Skin epidermis (tissue), 12 donors: ENCODE data around the gene SDE2.
"Not testable (repeated sequence)": the region's sequence is repeated elsewhere in the genome, so short reads cannot be mapped to it uniquely, and the experiment has no call there.

ENCODE experiments used
- H3K27ac ChIP-seq, 21 experiments: fragments of 200-600 bp; sonication (generic) in 11 of 21; one replicate each; pipeline ENCODE4 v1.5.0; 2020; ENCODE audit warnings: mild to moderate bottlenecking in 3 of 21, inconsistent platforms in 2 of 21, moderate library complexity in 2 of 21
- H3K4me3 ChIP-seq, 7 experiments: fragments of 200-600 bp; sonication (generic) in 2 of 7; one replicate each; pipeline ENCODE4 v1.5.0; 2020; ENCODE audit warnings: inconsistent platforms in 2 of 7, mild to moderate bottlenecking in 2 of 7, moderate library complexity in 1 of 7

The SDE2 gene

DNA sequence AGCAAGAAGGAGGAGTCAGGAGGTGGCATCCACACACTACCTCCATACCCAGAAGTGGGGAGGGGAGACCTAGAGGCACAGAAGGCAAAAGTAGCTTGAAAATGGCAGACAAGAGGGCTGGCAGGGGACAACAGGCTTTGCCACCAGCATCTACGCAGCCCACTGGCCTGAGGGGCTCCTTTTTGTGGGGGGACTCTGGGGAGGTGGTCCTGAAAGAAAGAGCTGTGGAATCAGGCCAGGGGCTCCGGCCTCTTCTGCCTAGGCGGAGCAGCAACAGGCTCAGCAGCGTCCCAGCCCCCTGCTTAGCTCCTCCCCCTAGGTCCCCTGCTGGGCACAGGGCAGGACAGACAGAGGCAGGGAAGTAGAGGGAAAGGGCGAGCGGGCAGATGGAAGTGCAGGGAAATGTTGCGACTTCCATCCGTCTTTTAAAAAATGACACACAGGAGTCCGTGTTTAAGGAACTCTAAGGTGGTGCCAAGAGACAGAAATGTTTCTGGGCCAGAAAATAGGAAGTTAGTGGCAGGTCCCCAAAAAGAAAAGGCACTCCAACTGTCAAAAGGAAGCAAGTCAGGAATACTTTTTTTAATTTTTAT, 48.1 kb downstream of the SDE2 start:
- Histone ChIP-seq H3K27ac (no peak overlapping the region), H3K4me3 (no peak overlapping the region)

DNA sequence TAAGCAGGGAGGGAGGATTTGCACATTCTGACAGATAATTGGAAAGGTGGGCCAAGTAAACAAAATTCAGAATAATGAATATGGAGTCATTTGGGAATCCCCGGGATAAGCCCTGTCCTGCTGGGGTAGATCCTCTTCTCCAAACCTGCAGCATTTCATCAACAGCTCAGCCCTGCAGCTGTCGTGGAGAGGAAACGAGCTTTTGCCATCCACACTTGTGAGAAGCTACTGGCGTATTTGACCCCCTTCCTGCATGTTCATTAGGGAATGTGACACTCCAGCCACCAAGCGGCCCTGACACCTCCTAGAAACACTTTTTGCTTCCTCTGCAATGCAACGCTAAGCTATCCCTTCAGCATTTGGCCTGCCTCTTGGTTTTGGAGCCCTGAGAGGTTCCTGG, 50.1 kb downstream of the SDE2 start:
- Histone ChIP-seq H3K27ac (no peak overlapping the region), H3K4me3 (no peak overlapping the region)

DNA sequence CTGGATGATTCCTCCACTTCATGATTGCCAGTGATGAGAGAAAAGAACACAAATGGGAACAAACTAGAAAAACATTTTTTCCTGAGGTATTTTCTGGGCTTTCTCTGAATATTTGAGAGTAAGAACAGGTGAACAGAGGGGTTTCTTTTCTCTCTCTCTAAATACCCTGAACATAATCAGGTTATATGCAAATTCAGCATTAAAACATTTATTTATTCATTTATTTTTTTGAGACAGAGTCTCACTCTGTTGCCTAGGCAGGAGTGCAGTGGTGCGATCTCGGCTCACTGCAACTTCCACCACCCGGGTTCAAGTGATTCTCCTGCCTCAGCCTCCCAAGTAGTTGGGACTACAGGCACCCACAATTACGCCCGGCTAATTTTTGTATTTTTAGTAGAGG, 52.3 kb downstream of the SDE2 start:
- no peak overlapping the region for H3K27ac ChIP-seq
- H3K4me3 ChIP-seq: no peak overlapping the region

DNA sequence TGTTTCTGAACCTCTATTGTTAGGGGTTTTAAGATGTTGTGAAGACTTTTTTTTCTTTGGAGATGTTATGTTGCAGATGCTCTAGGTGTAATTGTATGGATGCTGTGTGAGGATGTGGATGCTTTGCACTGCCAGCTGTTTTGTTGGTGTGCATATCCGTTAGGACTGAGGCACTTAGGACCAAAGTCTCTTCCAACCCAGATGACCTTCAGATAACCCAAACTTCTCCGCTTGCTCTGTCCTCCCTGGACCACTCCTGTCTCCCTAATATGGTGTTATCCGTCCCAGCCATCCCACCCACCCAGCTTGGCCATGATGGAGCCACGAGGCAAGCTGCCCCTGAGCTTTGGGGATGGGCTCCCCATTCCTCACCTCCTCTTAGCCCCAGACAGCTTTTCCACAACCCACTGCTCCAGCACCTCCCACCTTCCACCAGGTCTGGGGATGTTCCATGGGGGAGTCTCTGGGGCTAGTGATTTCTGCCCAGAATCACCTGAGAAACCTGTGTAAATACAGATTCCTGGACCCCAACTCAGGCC, 53.0 kb downstream of the SDE2 start:
- Histone ChIP-seq H3K4me3 (no peak overlapping the region), H3K27ac (no peak overlapping the region)

DNA sequence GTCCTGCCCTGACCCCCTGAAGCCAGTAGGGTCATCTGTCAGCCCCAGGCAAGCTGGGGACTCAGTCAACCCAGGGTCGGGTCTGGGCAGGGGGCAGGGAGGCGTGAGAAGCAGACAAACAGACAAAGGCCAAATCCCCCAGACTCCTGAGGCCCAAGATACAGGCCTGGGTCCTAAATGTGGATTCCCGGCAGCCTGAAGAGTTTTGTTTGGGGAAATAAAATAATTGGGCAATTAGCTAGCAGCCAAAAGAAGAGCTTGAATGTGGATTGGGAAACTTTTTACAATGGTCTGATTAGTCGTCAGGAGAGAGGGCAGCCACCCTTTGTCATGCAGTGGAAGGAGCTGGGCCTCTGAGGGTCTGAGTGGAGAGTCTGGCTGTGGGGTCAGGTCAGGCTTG, 53.6 kb downstream of the SDE2 start:
- no peak overlapping the region for H3K27ac ChIP-seq
- H3K4me3 ChIP-seq: no peak overlapping the region

DNA sequence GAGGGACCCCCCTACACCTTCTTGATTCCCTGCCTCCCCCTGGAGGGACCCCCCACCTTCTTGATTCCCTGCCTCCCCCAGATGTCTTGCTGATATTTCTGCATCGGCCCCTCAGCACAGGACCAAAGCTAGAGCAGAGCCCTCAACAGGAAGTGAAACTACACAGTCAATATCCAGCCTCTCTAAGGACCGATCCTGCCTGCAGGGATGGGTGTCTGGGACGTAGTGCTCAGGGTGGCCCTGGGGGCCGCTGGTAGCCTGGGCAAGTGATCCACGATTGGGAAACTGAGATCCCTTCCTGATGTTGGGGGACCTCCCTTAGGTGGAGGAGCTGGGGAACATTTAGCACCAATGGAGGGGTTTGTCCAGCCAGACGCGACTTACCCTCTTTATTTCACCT, 54.2 kb downstream of the SDE2 start:
- H3K4me3 ChIP-seq: no peak overlapping the region

DNA sequence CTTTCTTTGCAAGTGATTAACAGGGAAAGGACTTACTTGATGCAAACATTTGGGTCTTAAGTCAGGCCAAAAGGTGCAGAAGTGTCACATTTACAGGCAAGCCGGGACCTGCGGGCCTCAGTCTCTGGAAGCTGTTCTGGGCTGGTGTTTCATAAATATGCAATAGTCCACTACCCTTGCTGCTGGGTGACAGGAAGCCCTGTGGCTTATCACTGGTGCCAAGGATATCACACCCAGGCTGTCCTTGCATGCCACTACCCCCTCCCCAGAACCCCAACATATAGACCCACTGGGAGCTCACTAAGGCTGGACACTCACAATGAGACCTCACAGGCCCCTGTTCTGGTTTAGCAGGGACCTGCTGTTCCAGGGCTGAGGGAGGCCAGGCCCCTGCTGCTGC, 54.8 kb downstream of the SDE2 start:
- no peak overlapping the region for H3K4me3 ChIP-seq
- peak overlapping the region in 1 of 21 experiments; percentile 14 for H3K27ac ChIP-seq

More for the DNA sequence above, 54.2 kb downstream of the SDE2 start:
- H3K27ac ChIP-seq: no peak overlapping the region

DNA sequence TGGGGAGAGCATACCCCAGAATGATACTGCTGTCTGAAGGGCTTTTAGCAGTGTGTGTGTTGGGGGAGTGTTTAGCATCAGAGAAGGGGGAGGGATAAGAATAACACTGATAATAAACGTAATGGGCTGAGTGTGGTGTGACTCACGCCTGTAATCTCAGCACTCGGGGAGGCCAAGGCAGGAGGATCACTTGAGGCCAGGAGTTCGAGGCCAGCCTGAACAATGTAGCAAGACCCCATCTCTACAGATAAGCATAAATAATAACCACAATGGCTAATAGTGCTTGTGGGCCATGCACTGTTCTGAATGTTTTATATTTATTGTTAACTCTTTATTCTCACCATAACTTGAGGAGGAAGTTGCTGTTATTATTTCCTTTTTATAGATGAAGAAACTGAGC, 55.6 kb downstream of the SDE2 start:
- Histone ChIP-seq H3K27ac (no peak overlapping the region), H3K4me3 (no peak overlapping the region)

DNA sequence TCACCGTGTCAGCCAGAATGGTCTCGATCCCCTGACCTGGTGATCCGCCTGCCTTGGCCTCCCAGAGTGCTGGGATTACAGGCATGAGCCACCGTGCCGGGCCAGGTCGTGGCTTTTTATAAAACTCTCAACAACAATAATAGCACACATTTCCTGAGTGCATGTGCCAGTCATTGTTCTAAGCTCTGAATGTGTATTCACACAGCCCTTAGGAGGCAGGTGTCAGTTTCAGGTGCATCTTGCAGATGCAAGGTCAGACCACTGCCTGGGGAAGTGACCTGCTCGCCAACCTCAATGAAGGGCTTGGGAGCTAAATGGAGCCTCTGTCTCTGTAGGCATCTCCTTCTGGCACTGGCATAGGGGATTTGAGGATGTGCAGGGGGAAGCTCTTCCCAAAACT, 56.6 kb downstream of the SDE2 start:
- H3K27ac ChIP-seq: no peak overlapping the region

DNA sequence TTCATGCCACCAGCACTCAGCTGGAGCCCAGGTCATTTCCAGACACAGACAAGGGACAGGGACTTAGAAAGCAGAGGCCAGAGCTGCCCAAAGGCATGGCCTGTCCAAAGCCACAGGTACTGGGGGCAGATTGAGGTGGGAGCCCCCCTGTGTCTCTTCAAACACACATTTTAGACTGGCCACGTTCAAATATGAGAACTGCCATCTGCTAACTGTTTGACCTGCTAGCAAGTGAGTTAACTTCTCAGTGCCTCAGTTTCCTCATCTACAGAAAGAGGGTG, 57.3 kb downstream of the SDE2 start:
- Histone ChIP-seq H3K27ac (no peak overlapping the region), H3K4me3 (no peak overlapping the region)

More for the DNA sequence above, 56.6 kb downstream of the SDE2 start:
- no peak overlapping the region for H3K4me3 ChIP-seq

DNA sequence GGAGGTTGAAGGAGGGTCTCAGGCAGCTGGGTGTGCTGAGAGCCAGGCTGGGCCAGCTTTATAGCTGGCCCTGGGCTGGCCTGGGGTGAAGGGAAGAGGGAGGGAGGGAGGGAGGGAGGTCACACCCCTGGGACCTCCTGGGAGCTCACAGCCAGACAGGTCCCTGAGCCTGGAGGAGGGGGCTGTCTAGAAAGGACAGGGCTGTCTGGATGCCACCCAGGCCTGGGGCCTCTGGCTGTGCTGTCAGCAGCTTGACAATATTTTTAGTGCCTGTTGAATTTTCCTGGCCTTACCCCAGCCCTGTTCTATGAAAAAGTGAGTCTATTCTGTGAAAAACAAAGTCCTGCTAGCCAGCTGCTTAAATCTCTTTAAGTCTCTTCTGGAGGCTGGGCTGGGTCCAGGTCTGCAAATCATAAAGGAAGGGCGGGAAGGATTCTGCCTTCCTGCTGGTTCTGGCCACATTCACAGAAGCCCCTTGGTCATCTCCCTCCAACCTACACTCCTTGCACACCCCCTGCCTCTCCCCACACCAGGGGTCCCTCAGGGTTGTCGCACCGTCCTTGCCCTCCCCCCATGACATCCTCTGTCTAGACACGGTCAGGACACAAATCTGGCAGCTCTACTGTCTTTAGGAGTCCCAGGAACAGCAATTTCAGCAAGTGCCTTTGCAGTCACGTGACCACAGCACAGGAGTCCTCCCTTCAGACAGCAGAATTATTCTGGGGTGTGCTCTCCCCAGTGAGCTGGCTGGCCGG, 57.8 kb downstream of the SDE2 start, which contains the start of gene LEFTY2:
Gene LEFTY2 (minus strand): TSS at position 34 of the 755 bp plus-strand sequence. CDS start 80 bp downstream, outside the sequence.
- Histone ChIP-seq H3K4me3 (no peak within 1 kb of the TSS), H3K27ac (peak within 1 kb of the TSS in 2 of 21 experiments; percentile 25 to 63)

DNA sequence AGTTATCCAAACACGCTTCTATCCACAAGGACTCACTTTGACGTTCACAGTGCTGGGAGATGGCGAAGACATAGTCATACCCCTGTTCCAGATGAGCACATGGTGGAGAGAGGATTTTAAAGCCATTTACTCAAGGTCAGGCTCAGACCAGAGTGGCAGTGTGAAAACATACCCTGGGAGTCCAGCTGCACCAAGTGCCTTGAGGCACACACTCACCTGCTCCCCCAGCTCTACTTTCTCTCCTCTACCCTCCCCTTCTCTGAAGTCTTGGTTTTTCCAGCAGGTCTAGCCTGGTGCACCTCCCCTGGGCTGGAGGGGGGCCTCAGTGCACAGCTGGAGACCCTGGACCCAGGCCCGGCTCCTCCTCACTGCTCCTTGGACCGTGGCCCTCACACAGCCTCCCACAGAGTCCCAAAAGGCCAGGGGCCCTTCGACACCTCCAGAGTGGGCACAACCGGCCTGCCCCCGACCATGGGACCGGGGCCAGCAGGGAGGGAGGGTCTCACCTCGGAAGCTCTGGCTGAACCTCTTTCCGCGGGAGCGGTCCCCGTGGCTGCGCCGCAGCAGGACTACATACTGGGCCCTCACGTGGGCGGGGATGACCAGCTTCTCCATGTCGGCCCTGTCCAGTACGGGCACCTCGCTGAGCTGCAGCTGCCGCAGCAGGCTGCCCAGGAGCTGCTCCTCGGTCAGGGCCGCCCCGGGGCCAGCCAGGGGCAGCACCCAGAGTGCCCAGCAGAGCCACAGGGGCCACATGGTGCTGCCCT, 58.6 kb downstream of the SDE2 start:
- Histone ChIP-seq H3K4me3 (no peak overlapping the region), H3K27ac (peak overlapping the region in 2 of 21 experiments; percentile 25 to 63)

DNA sequence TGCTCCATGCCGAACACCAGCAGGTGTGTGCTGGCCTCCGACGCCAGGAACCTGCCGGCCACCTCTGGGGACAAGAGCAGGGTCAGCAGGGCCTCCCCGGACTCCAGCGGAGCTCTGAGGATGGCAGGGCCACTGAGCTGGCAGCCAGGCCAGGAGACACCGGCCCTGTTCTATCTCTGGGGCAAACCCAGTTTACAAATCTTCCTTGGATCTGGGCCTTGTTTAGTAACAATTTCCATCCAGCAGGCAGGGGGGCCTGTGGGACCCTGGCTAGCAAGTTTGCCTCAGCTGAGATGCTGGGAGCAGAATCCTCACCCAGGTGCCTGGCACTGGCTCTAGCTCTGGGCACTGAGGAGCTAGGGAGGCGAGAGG, 59.2 kb downstream of the SDE2 start:
- H3K27ac ChIP-seq: not testable (repeated sequence)
- peak overlapping the region in 1 of 7 experiments; percentile 18 for H3K4me3 ChIP-seq

DNA sequence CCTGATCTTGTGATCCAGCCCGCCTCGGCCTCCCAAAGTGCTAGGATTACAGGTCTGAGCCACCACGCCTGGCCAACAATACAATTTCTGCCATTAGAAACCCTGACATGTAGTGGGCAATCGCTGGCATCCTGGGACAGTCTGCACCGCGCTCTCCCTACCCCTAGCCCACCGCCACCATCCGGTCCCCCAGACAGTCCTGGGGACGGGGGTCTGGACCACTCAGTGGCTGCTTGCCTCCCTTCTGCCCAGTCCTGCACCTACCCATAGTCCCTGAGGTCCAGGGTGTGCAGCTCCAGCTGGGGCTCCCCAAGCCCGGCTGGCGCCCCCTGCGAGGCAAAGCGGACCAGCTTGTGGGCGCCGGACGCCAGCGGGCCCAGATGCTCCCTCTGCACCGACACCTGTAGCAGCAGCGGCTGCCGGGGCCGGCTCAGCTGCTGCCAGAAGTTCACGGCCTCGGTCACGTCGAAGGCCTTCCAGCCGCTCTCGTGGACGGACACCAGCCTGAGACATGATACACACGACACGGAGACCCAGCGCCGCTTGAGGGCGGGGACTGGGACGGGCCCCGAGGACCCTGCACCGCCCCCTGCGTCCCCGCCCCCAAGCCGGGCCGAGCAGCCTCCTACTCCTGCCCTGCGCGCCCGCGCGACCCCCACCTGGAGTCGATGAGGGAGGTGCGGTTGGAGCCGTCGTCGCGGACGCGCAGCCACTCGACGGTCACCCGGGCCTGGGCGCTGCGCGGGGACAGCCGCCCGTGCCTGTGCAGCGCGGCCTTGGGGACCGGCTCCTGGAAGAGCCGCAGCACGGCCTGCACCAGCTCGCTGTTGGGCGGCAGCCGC, 59.8 kb downstream of the SDE2 start:
- peak overlapping the region in 1 of 7 experiments; percentile 18 for H3K4me3 ChIP-seq
- H3K27ac ChIP-seq: not testable (repeated sequence)

DNA sequence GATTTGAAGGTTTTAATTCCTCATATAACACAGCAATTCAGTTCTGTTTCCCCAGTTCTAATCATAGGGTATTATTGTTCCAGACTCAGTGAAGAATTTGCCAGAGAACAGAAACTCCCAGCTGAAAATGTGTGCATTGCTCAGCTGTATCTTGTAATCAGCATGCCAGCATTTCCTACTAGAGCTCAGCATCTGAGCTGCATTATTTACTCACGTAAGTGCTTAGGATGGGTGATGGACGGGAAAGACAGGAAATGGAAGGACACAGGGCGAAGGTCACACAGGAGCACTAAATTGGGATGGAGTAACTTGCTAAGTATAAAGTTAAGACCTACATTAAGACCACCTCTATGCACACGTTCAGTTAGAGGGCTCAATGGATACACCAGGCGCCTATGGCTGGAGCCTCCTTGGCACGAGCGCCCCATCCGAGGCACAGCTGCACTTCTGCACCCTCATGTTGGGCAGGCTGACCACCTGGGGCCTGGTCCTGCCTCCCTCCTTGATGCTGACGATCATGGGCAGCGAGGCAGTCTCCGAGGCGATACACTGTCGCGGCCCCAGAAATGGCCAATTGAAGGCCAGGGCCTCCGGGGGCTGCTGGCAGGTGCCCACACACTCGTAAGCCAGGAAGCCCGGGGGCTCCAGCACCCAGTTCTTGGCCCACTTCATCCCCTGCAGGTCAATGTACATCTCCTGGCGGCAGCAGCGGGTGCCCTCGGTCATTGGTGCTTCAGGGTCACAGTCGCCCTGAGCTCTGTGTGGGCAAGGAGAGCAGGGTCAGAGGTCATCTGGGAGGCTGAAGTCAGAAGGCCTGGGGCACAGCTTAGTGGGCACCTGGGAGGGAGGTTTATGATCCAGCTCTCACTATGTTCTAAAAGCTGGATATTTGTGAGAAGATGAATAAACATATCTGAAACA, 61.8 kb downstream of the SDE2 start:
- H3K4me3 ChIP-seq: no peak overlapping the region
- peak overlapping the region in 1 of 21 experiments; percentile 23 for H3K27ac ChIP-seq

DNA sequence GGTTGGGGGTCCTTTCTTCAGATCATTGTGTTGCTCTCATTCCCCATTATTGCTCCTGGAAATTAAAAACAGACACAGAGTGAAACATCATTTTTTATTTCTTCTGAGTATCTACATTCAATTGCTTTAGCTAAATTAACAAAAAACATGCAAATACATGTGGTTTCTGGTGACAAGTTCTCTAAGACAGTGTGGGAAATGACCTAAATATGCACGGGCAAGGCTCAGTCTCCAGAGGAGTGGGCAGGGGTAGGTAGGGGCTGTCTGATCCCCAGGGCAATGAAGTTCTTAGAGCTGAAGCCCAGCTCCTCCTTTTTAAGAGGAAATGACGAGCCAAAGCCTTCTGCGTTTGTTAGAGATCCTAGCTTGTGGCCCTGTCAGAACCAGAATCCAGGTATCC, 62.6 kb downstream of the SDE2 start:
- Histone ChIP-seq H3K4me3 (no peak overlapping the region), H3K27ac (peak overlapping the region in 1 of 21 experiments; percentile 23)

DNA sequence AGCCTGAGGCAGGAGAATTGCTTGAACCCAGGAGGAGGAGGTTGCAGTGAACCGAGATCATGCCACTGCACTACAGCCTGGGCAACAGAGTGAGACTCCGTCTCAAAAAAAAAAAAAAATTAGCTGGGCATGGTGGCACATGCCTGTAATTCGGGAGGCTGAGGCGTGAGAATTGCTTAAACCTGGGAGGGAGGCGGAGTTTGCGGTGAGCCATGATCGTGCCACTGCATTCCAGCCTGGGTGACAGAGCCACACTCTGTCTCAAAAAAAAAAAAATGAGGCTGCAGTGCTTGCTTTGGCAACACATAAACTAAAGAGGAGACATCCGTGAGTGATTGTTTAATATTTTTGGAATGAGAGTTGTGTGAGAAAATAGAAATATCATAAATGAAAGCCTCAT, 63.1 kb downstream of the SDE2 start:
- H3K27ac ChIP-seq, H3K4me3 ChIP-seq: not testable (repeated sequence)

DNA sequence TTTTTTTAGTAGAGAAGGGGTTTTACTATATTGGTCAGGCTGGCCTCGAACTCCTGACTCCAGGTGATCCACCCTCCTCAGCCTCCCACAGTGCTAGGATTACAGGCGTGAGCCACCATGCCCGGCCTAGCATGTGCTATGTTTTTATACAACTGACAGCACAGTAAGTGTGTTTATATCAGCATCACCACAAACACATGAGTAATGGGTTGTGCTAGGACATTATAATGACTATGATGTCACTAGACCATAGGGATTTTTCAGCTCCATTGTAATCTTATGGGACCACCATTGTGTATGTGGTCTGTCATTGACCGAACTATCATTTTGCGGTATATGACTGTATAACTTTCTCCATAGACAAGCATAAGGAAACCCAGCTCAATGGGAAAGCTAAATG, 64.4 kb downstream of the SDE2 start:
- H3K27ac ChIP-seq: no peak overlapping the region
- no peak overlapping the region for H3K4me3 ChIP-seq

DNA sequence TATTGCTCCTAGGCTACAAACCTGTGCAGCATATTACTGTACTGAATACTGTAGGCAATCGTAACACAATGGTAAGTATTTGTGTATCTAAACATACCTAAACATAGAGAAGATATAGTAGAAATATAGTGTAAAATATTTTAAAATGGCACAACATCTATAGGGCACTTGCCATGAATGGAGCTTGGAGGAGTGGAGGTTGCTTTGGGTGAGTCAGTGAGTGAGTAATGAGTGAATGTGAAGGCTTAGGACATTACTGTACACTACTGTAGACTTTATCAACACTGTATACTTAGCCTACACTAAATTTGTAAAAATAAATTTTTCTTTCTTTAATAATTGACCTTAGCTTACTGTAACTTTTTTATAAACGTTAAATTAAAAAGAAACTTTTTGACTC, 66.1 kb downstream of the SDE2 start:
- H3K27ac ChIP-seq: no peak overlapping the region
- H3K4me3 ChIP-seq: no peak overlapping the region
